Body of pancreas (tissue), 4 donors: ENCODE measurements around the gene BRIP1.

Experiments used
- CTCF ChIP-seq, 7 experiments: fragments of 450-650 bp in 4 of 7; fragments of 200-600 bp in 3 of 7; sonication (generic) in 3 of 7; IDR thresholded peaks; one replicate each; pipeline ENCODE4 v1.5.1; 2016 to 2019; ENCODE audit warnings: antibody characterized with exemption in 7 of 7
- POLR2A ChIP-seq, 3 donors: fragments of 450-650 bp; IDR thresholded peaks; one replicate each; pipeline ENCODE4 v1.6.1; 2016; ENCODE audit warnings: antibody characterized with exemption in 3 of 3, mild to moderate bottlenecking in 2 of 3

GRCh38 chr17:61895391-61895790, 32.1 kb upstream of the BRIP1 start:
- no peak for TF ChIP-seq CTCF (IDR thresholded peaks at IDR 0.05)
- TF ChIP-seq POLR2A (IDR thresholded peaks at IDR 0.05) = no peak
